GM20000 (cell line): ENCODE measurements around the gene SPDYE18.
"Not testable (repeated sequence)": the region's sequence is repeated elsewhere in the genome, so short reads cannot be mapped to it uniquely, and the experiment has no call there.

ENCODE experiments used
- DNase-seq: peaks from one replicate; pipeline ENCODE4 v3.0.0; 2012; ENCODE audit warnings: low spot score

Gene SPDYE18, protein sequence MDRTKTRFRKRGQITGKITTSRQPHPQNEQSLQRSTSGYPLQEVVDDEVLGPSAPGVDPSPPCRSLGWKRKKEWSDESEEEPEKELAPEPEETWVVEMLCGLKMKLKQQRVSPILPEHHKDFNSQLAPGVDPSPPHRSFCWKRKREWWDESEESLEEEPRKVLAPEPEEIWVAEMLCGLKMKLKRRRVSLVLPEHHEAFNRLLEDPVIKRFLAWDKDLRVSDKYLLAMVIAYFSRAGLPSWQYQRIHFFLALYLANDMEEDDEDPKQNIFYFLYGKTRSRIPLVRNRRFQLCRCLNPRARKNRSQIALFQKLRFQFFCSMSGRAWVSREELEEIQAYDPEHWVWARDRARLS

DNA sequence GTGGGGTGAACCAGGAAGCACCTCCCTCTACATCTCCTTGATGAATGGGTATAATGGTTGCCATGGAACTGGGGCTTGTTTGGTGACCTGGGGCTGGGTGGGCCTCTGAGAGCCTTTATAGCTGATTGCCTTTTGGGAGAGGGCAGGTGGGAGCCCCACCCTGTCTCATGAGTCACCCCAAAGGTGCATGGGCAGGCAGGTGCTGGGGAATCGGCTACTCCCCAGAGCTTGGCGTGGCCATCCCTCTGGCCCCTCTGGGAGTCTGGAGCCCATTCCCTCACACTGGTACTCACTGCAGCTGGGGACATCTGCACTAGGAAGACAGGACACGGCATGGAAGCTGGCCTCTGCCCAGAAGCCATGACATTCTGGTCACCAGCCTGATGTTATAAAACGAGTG, at the start of gene SPDYE18:
Gene SPDYE18, minus strand, starts transcription at position 2 of the 400 bp plus-strand sequence. CDS start 2,046 bp downstream, outside the sequence.
- not testable (repeated sequence) for DNase-seq

DNA sequence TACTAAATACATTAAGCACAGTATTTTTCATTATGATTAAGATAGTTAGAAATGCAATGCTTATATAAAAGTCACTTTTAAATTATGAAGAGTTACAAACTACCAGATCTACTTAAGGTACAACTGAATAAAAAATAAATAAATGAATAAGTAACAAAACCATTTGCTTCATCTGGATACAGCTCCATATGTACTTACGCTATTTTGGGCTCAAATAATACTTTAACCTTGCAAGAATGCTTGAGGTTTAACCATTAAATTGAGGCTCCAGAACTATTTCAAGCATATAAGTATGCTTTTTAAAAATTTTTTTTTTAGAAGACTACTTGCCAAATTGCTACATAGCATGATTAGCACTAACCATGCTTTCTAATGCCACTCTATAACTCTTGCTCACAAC, 46.0 kb upstream of the SPDYE18 start:
- not testable (repeated sequence) for DNase-seq

DNA sequence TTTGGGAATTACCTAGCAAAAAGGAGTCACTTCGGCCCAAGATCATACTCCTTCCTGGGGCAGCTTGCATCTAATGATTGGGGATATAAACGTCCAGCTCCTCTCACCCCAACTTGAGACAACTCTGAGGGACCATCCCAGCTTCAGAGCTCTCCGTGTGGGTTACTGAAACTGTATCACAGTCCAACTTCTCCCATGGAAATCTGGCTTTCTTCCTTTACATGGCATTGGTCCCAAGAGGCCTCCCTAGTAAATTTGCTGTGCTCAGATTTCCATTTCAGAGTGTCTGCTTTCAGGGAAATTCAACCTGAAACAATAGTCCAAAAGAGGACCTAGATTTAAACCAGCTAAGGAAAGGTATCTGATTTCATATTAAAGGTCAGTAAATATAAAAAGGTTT, 45.3 kb upstream of the SPDYE18 start:
- not testable (repeated sequence) for DNase-seq

DNA sequence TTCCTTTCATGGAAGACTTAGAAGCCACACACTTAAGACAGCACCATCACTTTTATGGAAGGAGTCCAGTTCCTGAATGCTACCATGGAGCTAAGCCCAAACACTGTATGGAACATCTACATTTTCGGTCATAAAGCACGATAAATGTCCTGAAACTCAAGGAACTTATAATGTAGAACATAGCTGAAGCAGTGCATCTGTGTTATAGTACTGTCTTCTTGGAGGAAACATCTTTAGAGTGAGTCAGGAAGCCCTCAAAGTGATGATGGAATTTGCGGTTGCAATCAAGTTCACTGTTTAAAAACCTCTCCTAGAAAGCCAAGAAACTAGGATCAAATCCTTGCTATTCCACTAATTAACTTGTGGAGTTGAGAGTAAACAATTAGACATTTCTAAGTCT, 43.5 kb upstream of the SPDYE18 start:
- DNase-seq = not testable (repeated sequence)

DNA sequence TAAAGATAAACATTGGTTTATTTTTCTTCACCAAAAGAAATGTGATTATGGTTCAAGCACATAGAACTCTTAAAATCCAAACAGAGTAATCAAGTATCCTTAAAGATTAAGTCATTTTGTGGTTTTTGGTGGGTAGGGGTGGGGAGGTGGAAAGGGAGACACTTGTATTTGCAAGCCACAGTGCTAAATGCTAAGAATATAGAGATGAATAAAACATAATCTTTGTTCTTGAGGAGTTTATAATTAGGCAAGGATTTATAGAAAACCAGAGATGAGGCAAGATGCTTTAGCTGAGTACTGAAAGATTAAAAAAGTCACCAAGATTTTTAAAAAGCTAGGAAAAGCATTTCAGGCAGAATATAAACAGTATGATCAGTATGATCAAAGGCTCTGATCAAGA, 40.3 kb upstream of the SPDYE18 start:
- DNase-seq = not testable (repeated sequence)

DNA sequence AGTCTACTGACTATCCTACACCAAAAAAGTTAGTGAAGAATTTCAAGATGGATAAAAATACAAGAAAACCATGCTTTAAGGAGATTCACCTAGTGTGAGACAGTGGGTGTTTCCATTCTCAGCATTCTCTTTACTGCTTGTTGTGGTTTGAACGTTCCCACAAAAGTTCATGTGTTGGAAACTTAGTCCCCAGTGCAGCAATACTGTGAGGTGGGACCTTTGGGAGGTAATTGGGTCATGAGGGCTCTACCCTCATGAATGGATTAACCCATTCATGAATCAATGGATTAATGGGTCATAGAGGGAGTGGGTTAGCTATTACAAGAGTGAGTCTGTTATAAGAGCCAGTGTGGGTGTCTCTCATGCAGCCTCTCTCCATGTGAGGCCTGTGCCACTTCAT, 38.8 kb upstream of the SPDYE18 start:
- not testable (repeated sequence) for DNase-seq

DNA sequence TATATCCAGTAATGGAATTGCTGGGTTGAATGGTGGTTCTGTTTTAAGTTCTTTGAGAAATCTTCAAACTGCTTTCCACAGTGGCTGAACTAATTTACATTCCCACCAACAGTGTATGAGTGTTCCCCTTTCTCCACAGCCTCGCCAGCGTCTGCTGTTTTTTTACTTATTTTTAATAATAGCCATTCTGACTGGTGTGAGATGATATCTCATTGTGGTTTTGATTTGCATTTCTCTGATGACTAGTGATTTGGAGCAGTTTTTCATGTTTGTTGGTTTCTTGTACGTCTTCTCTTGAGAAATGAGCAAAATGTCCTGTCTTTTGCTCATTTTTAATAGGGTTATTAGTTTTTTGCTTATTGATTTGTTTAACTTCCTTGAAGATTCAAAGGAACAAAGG, 38.1 kb upstream of the SPDYE18 start:
- not testable (repeated sequence) for DNase-seq

DNA sequence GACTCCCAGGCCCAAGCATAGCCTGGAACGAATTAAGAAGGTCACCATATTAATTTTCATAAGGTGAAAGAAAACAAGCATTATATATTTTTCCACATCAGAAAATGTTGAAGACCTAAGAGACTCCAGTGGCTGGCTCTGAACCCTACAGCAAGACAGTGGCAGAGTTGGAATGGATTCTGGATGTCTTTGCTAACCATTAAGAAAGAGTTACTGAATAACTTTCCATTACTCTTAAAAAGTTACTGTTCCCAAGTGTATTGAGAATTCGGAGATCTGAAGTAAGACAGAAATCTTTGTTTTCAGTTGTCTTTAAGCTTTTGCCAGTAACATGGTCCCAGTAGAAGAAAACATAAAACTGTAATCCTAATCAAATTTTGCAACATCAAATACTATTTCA, 29.9 kb upstream of the SPDYE18 start:
- DNase-seq = not testable (repeated sequence)

DNA sequence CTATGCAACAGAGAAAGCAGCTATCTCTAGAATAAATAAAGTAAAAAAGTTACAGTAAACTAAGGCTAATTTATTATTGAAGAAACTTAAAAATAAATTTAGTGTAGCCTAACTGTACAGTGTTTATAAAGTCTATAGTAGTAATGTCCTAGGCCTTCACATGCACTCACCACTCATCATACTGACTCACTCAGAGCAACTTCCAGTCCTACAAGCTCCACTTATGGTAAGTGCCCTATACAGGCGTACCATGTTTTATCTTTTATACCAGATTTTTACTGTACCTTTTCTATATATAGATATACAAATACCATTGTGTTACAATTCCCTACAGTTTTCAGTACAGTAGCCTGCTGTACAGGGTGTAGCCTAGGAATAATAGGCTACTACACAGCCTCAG, 19.8 kb upstream of the SPDYE18 start:
- DNase-seq = not testable (repeated sequence)

DNA sequence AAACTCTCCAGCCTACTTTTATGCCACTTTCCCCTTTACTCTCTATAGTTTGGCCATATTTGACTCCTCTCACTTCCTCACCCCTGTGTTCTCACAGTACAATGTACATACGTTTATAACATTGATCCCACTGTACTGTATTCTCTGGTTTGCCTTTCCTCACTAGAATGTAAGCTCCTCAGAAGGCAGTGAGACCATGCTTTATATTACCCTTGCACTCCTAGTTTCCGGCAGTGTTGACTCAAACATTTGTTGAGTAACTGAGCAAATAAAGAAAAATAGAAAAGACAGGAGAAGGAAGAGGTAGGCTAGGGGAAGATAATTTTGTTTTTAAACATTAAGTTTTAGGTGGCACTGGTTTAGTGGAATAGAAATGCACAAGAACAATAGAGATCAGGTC, 17.9 kb upstream of the SPDYE18 start:
- DNase-seq = not testable (repeated sequence)

DNA sequence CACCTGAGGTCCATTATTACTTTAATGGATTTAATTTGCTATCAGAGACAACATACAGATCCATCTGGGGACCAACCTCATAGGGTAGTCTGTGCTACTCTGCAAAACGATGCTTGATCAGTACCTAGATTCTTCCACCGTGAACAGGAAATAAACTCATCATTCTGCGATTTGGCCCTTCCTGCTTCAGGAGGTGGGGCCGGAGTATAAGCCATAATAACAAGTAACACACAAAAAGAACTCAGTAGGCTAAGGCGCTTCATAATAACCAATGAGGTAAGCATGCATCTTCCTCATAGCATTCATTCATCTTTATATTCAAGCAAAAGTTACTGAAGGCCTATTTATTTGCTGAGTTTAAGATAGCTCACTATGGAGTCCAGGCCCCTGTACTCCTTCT, 17.3 kb upstream of the SPDYE18 start:
- not testable (repeated sequence) for DNase-seq

DNA sequence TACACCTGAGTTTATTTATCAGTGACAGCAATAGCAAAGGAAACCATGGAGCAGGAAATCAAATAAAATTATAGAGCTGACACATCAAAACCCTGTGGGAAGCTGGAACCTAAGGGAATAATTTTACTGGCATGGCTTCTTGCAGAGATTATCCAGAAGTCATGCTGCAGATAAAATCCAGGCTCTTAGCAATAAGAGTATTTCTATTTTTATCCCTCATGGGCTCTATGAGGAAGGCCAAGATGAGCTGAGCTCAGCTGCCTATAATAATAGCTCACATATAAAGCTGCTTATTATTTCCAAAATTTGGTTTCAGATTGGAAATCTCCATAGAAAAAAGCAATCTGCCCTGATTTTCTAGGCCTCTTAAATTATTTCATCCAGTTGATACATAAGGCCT, 16.8 kb upstream of the SPDYE18 start:
- not testable (repeated sequence) for DNase-seq

DNA sequence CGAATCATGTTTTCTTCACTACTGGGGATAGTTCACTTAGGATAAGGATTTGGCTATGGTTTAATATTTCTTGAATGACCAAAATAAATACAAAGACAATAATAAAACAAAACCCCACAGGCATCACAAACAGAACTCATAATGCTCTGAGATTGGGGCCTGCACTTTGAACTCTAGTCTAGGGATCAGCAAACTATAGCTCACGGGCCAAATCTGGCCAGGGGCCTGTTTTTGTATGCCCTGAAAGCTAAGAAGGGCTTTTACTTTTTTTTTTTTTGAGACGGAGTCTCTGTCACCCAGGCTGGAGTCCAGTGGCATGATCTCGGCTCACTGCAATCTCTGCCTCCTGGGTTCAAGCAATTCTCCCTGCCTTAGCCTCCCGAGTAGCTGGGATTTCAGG, 14.7 kb upstream of the SPDYE18 start:
- not testable (repeated sequence) for DNase-seq

DNA sequence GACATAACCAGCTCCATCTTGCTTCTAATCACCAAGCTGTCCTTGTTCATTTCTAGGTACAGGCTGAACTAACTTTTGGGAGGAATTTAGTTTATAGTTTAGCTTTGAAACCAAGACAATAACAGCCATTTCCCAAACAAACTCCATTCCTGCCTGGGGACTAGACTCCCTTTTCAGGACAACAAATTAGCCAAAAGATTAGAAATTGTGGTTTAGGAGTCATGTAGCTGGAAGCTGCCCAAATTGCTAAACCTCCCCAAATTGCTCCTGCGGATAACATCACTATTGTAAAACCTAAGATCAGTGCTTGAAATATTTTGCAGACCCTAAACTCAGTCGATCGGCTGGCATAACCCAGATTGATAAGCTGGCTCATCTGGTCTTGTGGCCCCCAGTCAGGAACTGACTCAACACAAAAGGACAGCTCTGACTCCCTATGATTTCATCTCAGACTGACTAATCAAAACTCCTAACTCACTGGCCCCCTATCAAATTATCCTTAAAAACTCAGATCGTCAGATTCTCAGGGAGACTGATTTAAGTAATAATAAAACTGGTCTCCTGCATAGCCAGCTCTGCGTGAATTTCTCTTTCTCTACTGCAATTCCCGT, 12.5 kb upstream of the SPDYE18 start:
- not testable (repeated sequence) for DNase-seq

DNA sequence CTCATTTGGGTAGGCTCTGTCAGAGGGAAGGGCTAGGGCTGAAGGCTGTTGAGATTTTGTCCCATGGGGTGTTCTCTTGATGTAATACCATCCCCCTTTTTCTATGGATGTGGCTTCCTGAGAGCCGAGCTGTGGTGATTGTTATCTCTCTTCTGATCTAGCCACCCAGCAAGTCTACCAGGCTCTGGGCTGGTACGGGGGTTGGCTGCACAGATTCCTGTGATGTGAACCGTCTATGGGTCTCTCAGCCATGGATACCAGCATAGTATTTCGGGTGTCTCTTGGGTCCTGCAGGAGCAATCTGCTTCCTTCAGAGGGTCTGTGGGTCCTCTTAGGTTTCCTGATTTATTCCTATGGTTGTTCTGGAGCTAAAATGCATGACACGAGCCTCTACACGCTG, 8.8 kb upstream of the SPDYE18 start:
- DNase-seq = not testable (repeated sequence)

DNA sequence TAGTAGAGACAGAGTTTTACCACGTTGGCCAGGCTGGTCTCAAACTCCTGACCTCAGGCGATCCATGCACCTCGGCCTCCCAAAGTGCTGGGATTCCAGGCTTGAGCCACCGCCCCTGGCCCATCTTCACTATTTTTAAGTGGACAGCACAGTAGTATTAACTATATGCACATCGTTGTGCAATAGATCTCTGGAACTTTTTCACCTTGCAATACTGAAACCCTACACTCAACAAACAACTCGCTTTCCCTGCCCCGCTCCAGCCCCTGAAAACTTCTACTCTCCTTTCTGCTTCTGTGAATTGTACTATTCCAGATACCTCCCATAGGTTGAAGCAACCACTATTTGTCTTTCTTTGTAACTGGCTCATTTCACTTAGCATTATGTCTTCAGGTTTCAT, 3.5 kb upstream of the SPDYE18 start:
- not testable (repeated sequence) for DNase-seq

DNA sequence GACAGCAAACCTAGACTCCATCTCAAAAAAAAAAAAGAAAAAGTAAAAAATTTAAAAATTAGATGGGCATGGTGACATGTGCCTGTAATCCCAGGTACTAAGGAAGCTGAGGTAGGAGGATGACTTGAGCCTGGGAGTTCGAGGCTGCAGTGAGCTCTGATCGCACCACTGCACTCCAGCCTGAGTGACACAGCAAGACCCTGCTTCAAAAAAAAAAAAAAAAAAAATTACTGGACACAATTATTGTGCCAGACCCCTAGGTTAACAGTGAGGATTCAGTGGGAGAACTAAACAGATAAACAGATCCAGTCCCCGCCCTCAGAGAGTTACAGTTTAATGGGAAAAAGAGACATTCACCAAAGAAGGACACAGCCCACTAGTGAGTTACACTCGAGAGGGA, 1.4 kb upstream of the SPDYE18 start:
- not testable (repeated sequence) for DNase-seq

DNA sequence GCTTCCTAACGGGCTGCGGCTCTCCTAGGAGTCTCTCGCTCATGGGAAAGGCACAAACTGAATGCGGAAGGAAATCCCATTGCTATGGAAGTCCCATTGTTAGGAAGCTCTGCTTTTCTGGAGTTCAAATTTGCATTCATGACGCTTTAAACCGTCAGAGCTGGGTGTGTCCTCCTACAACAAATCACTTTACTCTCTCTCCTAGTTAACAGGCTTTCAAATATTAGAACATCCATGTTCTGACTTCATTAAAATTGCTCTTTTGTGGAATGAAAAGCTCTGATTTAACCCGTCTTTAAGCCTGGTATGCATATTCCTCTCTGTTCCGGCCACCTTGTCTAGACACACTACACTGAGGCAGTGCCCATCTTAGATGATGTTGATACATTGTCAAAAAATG, 30.1 kb downstream of the SPDYE18 start, which contains the start of gene SPDYE17:
Gene SPDYE17, minus strand, starts transcription at position 101 of the 400 bp plus-strand sequence. CDS start 1,791 bp downstream, outside the sequence.
- DNase-seq = not testable (repeated sequence)

DNA sequence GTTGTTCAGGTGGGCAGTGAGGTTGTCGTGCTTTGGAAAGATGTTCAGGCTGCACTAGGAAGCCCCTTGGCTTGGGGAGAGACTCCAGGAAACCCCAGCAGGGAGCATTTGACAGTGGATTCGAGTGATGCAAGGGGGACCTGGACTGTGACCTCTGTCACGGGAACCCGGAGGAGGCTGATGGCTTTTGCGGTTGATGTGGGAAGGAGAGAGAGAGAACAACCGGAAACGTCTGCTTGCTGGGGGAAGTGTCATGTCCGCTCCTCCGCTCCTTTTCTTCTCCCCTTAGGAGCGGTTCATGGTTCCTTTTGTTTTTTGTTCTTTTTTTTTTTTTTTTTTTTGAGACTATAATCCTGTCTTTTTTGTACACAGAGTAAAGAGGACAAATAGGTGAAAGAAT, 36.0 kb downstream of the SPDYE18 start:
- not testable (repeated sequence) for DNase-seq

DNA sequence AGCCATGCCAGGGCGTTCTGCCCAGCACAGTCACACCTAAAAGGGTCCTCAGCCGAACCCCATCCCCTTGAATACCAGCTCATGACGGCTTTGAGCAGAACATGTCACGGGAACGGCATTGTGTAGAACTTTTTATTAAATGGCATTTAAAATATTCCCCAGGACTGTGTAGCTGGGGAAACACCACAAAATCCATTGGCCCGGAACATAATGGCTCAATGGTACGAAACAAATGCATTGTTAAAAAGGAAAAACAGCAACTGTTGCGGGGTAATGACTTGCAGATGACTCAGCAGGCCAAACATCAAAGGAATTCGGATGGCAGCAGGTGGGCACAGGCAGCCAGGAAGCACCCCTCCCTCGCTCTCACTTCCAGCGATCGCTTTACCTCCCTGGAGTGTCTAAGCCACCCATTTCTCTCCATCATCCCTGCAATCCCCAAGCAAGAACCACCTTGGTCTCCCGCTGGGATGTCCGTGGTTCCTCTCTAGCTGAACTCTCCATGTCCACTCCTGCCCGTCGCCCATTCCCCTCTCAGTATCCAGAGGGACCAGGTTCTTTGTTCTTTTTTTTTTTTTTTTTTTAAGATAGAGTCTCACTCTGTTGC, 52.2 kb downstream of the SPDYE18 start:
- not testable (repeated sequence) for DNase-seq

DNA sequence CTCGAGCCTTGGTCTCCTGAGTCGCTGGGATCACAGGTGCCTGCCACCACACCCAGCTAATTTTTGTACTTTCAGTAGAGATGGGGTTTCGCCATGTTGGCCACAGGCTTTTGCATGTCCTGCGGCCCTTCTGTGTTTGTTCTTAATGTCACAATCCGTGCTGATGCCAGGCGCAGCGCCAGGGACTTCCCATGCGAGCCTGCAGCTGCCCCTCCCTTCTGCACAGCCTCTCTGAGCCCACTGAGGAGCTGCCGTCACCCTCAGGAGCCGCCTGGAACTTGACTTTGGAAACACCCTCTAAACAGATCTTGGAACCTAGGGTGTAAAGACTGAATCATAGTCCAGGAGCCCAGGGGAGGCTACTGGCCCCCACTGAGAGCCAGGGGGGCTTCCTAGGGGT, 54.4 kb downstream of the SPDYE18 start:
- DNase-seq = not testable (repeated sequence)
